ENCODE results near the gene AQP1. TPM values are rescaled to one million over a fixed set of nuclear protein-coding genes. Genes with fewer than 3 reads are reported as not detected.
A peak's percentile ranks its signal among the peaks of the same experiment; 100 is the strongest.

Gene AQP1
- total RNA-seq, 1 experiment from 2014 or later, result 0.52 TPM

DNA sequence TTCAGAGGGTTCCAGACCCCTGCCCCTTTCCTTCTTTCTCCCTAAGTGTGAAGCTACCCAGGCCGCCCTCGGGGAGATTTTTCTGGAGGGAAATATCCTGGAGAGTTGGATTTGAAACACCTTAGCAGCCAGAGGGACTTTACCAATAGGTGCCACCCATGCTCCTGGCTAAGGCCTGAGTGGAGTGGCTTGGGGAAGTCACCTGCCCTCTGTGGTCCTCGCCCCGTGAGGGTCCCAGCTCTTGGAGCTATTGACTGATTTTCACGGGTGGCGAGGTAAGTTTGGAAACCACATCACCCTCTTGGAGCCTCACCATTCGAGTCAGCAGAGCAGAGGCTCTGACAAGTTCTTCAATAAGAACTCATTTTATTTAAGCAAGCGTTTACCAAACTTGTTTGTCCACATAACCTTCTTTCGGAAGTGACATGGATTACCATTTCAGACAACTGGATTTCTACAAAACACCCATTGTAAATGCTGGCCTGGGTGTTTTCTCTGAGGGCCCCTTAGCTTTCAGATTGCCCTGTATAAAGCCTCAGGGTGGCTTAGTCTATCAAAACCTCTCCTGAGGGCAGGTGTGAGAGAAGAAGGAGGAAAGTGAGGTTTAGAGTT, 20.4 kb downstream of the AQP1 start:
- peak overlapping the region; percentile 57 for H3K27ac Mint-ChIP-seq (ENCODE audit: unreplicated experiment)
- no peaks in the 10 kb centered on the region for H3K27me3 Mint-ChIP-seq (ENCODE audit: insufficient read depth, unreplicated experiment)
- H3K9me3 Mint-ChIP-seq (ENCODE audit: unreplicated experiment), result no peaks in the 10 kb centered on the region
- no peak for DNase-seq
- H3K9me3 ChIP-seq, result 0 out of 2 replicates have a peak, but pooled peaks cover 3% of the 10 kb centered on the region
- H3K4me1 ChIP-seq, result no peaks in the 10 kb centered on the region
- peaks cover 6% of the 10 kb centered on the region for H3K4me1 Mint-ChIP-seq (ENCODE audit: low read depth, unreplicated experiment)
- ChIA-PET POLR2A (no interaction called here), CTCF (no interaction called here)
- no peak overlapping the region for H3K4me3 Mint-ChIP-seq (ENCODE audit: unreplicated experiment)
- no peaks in the 10 kb centered on the region for H3K27me3 ChIP-seq (replicated peaks; ENCODE audit: control insufficient read depth, insufficient read depth, low read length)
- no peaks in the 10 kb centered on the region for H3K36me3 Mint-ChIP-seq (ENCODE audit: insufficient read depth, unreplicated experiment)
- no peak overlapping the region for H3K4me3 ChIP-seq (ENCODE audit: low read depth, low read length)
- intact Hi-C loops (cut with micrococcal nuclease; ENCODE audit: unreplicated experiment), result no loop called here
- no TSS peak for BruUV-seq (replicated peaks)
- H3K36me3 ChIP-seq (ENCODE audit: control insufficient read depth, insufficient read depth, low read length), result no peaks in the 10 kb centered on the region
- TF ChIP-seq, protein P1, sequence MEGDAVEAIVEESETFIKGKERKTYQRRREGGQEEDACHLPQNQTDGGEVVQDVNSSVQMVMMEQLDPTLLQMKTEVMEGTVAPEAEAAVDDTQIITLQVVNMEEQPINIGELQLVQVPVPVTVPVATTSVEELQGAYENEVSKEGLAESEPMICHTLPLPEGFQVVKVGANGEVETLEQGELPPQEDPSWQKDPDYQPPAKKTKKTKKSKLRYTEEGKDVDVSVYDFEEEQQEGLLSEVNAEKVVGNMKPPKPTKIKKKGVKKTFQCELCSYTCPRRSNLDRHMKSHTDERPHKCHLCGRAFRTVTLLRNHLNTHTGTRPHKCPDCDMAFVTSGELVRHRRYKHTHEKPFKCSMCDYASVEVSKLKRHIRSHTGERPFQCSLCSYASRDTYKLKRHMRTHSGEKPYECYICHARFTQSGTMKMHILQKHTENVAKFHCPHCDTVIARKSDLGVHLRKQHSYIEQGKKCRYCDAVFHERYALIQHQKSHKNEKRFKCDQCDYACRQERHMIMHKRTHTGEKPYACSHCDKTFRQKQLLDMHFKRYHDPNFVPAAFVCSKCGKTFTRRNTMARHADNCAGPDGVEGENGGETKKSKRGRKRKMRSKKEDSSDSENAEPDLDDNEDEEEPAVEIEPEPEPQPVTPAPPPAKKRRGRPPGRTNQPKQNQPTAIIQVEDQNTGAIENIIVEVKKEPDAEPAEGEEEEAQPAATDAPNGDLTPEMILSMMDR (IDR thresholded peaks at IDR 0.05; ENCODE audit: insufficient read depth in 1 of 2, low read depth in 1 of 2, low read length in 1 of 2, severe bottlenecking in 1 of 2, unreplicated experiment in 1 of 2), result no peak

GRCh38 chr7:30932562-30932961, 20.9 kb downstream of the AQP1 start:
- no peak overlapping the region for H3K4me3 ChIP-seq (ENCODE audit: low read depth, low read length)
- H3K4me1 ChIP-seq, result no peaks in the 10 kb centered on the region
- H3K27me3 ChIP-seq (replicated peaks; ENCODE audit: control insufficient read depth, insufficient read depth, low read length), result no peaks in the 10 kb centered on the region
- no TSS peak for BruUV-seq (replicated peaks)
- H3K9me3 ChIP-seq, result no peaks in the 10 kb centered on the region
- H3K36me3 Mint-ChIP-seq (ENCODE audit: insufficient read depth, unreplicated experiment), result no peaks in the 10 kb centered on the region
- H3K4me3 Mint-ChIP-seq (ENCODE audit: unreplicated experiment), result no peak overlapping the region
- no peak for DNase-seq
- intact Hi-C loops (cut with micrococcal nuclease; ENCODE audit: unreplicated experiment), result no loop called here
- H3K36me3 ChIP-seq (ENCODE audit: control insufficient read depth, insufficient read depth, low read length), result no peaks in the 10 kb centered on the region
- ChIA-PET CTCF (no interaction called here), POLR2A (no interaction called here)
- TF ChIP-seq, protein P1 (IDR thresholded peaks at IDR 0.05; ENCODE audit: insufficient read depth in 1 of 2, low read depth in 1 of 2, low read length in 1 of 2, severe bottlenecking in 1 of 2, unreplicated experiment in 1 of 2), result no peak
- H3K9me3 Mint-ChIP-seq (ENCODE audit: unreplicated experiment), result no peaks in the 10 kb centered on the region
- no peak overlapping the region for H3K27ac Mint-ChIP-seq (ENCODE audit: unreplicated experiment)
- H3K4me1 Mint-ChIP-seq (ENCODE audit: low read depth, unreplicated experiment), result peaks cover 6% of the 10 kb centered on the region
- no peaks in the 10 kb centered on the region for H3K27me3 Mint-ChIP-seq (ENCODE audit: insufficient read depth, unreplicated experiment)

DNA sequence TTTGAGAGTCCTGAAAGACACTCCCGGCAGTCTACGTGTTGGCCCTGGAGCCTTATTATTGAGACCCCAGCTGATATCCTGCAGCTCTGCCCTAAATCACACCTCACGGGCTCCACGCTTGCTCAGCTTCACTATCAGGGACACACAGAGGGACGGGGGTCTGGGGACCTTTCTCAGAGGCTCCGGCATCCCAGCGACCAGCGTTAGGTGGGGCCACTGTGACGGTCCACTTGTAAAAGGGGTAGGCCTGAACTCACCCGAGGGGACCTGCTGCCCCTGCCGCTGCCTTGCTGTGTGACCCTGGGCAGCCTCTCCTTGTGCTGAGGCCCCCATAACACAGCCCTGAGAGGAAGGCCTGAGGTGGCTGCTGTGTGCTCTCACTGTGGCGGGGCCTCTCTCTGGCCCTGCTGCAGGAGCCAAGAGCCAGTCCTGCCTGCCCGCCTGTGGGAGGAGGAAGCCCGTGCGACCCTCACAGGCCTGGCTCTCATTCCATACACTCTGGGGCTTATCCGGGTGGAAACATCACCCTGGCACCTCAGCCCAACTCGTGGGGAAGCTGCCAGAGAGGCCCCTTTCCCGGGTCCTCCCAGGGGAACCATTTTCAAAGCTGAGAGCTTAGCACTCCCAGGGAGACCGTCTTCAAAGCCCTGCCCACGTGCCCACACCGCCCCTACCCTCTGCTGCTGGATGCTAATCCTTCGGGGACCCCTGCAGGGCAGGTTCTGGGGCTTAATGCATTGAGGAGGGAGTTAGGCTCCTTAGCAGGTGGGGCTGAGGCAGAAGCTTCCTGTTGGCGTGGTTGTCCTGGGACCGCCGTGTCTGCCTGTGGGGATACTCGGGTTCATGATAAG, 21.7 kb downstream of the AQP1 start:
- BruUV-seq (replicated peaks), result no TSS peak

More for the DNA sequence above, 21.7 kb downstream of the AQP1 start:
- peaks cover 6% of the 10 kb centered on the region for H3K4me1 Mint-ChIP-seq (ENCODE audit: low read depth, unreplicated experiment)
- no peaks in the 10 kb centered on the region for H3K9me3 Mint-ChIP-seq (ENCODE audit: unreplicated experiment)
- Histone ChIP-seq H3K4me3 (ENCODE audit: low read depth, low read length) (no peak overlapping the region), H3K4me1 (no peaks in the 10 kb centered on the region), H3K27me3 (replicated peaks; ENCODE audit: control insufficient read depth, insufficient read depth, low read length) (no peaks in the 10 kb centered on the region), H3K36me3 (ENCODE audit: control insufficient read depth, insufficient read depth, low read length) (no peaks in the 10 kb centered on the region), H3K9me3 (no peaks in the 10 kb centered on the region)
- peak in 1 of 2 experiments; percentile 22 for DNase-seq
- H3K4me3 Mint-ChIP-seq (ENCODE audit: unreplicated experiment), result no peak overlapping the region
- ChIA-PET POLR2A (no interaction called here), CTCF (interaction anchor here (0.8 kb wide), 1 partner anchor 177 kb away, joined by 4 read pairs; no protein-coding TSS in a partner anchor)
- intact Hi-C loops (cut with micrococcal nuclease; ENCODE audit: unreplicated experiment), result no loop called here
- no peaks in the 10 kb centered on the region for H3K27me3 Mint-ChIP-seq (ENCODE audit: insufficient read depth, unreplicated experiment)
- no peaks in the 10 kb centered on the region for H3K36me3 Mint-ChIP-seq (ENCODE audit: insufficient read depth, unreplicated experiment)
- TF ChIP-seq, protein P1 (IDR thresholded peaks at IDR 0.05; ENCODE audit: insufficient read depth in 1 of 2, low read depth in 1 of 2, low read length in 1 of 2, severe bottlenecking in 1 of 2, unreplicated experiment in 1 of 2), result no peak
- H3K27ac Mint-ChIP-seq (ENCODE audit: unreplicated experiment), result no peak overlapping the region

Measured in Caco-2 (cell line).